ENCODE measurements around the gene GNG4. TPM values are rescaled to one million over a fixed set of nuclear protein-coding genes. Genes with fewer than 3 reads are reported as not detected.
"Not testable (repeated sequence)": the region's sequence is repeated elsewhere in the genome, so short reads cannot be mapped to it uniquely, and the experiment has no call there.

GNG4 gene
- polyA plus RNA-seq, 4 donors, result 1.6 to 50.7 (median 5.2) TPM

- FAIRE-seq, result no peak
- WGBS, 3 donors, result 44 to 64% (median 54%) methylated on average over 8 of the region's 8 CpGs
Measured at GRCh38 chr1:235624721-235625333, 24.8 kb downstream of the GNG4 start.

DNA sequence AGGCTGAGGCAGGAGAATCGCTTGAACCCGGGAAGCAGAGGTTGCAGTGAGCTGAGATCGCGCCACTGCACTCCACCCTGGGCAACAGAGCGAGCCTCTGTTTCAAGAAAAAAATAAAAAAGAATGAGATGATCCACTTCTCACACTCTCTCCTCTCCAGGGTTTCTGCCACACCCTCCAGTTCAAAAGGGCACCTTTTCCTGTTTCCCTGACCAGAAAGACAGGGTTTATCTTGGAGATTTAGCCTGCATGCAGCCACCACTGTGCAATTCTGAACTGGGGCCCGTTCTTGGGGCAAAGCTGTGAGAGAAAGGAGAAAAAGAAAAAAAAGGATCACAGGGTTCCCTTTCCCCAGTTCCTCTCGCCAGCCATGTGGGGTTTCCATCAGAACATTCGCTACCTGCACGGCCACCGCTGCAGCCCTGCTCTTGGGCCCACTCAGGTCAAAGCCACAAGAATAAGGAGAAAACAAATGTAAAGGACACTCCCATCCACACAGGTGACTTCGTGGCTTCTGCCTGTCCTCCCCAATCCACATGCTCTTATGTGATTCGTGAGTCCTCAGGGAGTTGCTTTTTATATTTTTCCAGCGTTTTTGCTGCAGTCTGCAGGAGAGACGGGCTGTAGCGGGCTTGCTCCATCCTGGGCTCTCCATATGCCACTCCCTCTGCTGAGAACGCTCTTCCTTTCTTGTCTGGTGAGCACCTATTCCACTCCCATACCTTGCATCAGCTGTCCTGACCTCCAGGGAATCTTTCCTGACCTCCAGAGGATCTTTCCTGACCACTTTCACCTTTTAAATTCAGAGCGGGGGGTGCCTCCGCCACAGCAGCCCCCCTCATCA, 26.4 kb downstream of the GNG4 start:
- DNase-seq (peak; percentile 80 to 88), FAIRE-seq (no peak)
- peak overlapping the region in 1 of 3 donors; percentile 67 for H3K27ac ChIP-seq (ENCODE audit: low read depth in 1 of 3, low read length in 2 of 3)
- H3K4me1 ChIP-seq (ENCODE audit: control insufficient read depth in 3 of 3, insufficient read depth in 2 of 3, low read depth in 1 of 3, low read length in 2 of 3), result peaks cover 0 to 9% (median 0%) of the 10 kb centered on the region in 3 donors
- no peak overlapping the region for H3K4me3 ChIP-seq (ENCODE audit: low read depth in 1 of 3, low read length in 3 of 3)
- WGBS, 3 donors, result 39 to 64% (median 46%) methylated on average over 18 of the region's 18 CpGs
- H3K36me3 ChIP-seq (ENCODE audit: control insufficient read depth in 3 of 3, insufficient read depth in 2 of 3, low read depth in 1 of 3, low read length in 3 of 3), result no peaks in the 10 kb centered on the region
- no peaks in the 10 kb centered on the region for H3K9me3 ChIP-seq (ENCODE audit: control insufficient read depth in 2 of 2, insufficient read depth in 1 of 2, low read depth in 1 of 2, low read length in 1 of 2)
- H3K27me3 ChIP-seq (ENCODE audit: control insufficient read depth in 3 of 3, insufficient read depth in 3 of 3, low read length in 3 of 3), result peaks cover 0 to 2% (median 0%) of the 10 kb centered on the region in 3 donors

More at GRCh38 chr1:235624721-235625333, 24.8 kb downstream of the GNG4 start:
- H3K27me3 ChIP-seq (ENCODE audit: control insufficient read depth in 3 of 3, insufficient read depth in 3 of 3, low read length in 3 of 3), result peaks cover 0 to 2% (median 0%) of the 10 kb centered on the region in 3 donors
- no peak for DNase-seq
- H3K4me3 ChIP-seq (ENCODE audit: low read depth in 1 of 3, low read length in 3 of 3), result no peak overlapping the region
- no peaks in the 10 kb centered on the region for H3K36me3 ChIP-seq (ENCODE audit: control insufficient read depth in 3 of 3, insufficient read depth in 2 of 3, low read depth in 1 of 3, low read length in 3 of 3)
- H3K27ac ChIP-seq (ENCODE audit: low read depth in 1 of 3, low read length in 2 of 3), result no peak overlapping the region
- H3K9me3 ChIP-seq (ENCODE audit: control insufficient read depth in 2 of 2, insufficient read depth in 1 of 2, low read depth in 1 of 2, low read length in 1 of 2), result no peaks in the 10 kb centered on the region
- peaks cover 0 to 9% (median 0%) of the 10 kb centered on the region in 3 donors for H3K4me1 ChIP-seq (ENCODE audit: control insufficient read depth in 3 of 3, insufficient read depth in 2 of 3, low read depth in 1 of 3, low read length in 2 of 3)

DNA sequence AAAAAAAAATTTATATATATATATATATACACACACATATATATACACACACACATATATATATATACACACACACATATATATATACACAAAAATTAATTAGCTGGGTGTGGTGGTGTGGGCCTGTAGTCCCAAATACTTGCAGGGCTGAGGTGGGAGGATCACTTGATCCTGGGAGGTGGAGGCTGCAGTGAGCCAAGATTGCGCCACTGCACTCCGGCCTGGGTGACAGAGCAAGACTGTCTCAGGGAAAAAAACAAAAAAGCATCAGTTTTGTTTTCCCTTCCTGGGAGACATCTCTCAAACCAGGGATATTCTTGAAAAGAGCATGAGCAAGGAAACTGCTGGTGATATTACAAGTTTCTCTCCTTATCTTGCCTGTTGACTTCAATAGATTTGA, 30.4 kb downstream of the GNG4 start:
- not testable (repeated sequence) for FAIRE-seq; H3K9me3 ChIP-seq (ENCODE audit: control insufficient read depth in 2 of 2, insufficient read depth in 1 of 2, low read depth in 1 of 2, low read length in 1 of 2); DNase-seq; H3K4me3 ChIP-seq (ENCODE audit: low read depth in 1 of 3, low read length in 3 of 3); H3K27me3 ChIP-seq (ENCODE audit: control insufficient read depth in 3 of 3, insufficient read depth in 3 of 3, low read length in 3 of 3); H3K27ac ChIP-seq (ENCODE audit: low read depth in 1 of 3, low read length in 2 of 3); H3K36me3 ChIP-seq (ENCODE audit: control insufficient read depth in 3 of 3, insufficient read depth in 2 of 3, low read depth in 1 of 3, low read length in 3 of 3)
- 84 to 88% (median 85%) methylated on average over 2 of the region's 2 CpGs for WGBS, 3 donors
- peaks cover 0 to 17% (median 0%) of the 10 kb centered on the region in 3 donors for H3K4me1 ChIP-seq (ENCODE audit: control insufficient read depth in 3 of 3, insufficient read depth in 2 of 3, low read depth in 1 of 3, low read length in 2 of 3)

GRCh38 chr1:235617808-235618207, 31.8 kb downstream of the GNG4 start:
- H3K36me3 ChIP-seq (ENCODE audit: control insufficient read depth in 3 of 3, insufficient read depth in 2 of 3, low read depth in 1 of 3, low read length in 3 of 3), result no peaks in the 10 kb centered on the region
- H3K4me3 ChIP-seq (ENCODE audit: low read depth in 1 of 3, low read length in 3 of 3), result no peak overlapping the region
- no peak for DNase-seq
- no peak for FAIRE-seq
- no peaks in the 10 kb centered on the region for H3K9me3 ChIP-seq (ENCODE audit: control insufficient read depth in 2 of 2, insufficient read depth in 1 of 2, low read depth in 1 of 2, low read length in 1 of 2)
- peaks cover 0 to 2% (median 0%) of the 10 kb centered on the region in 3 donors for H3K27me3 ChIP-seq (ENCODE audit: control insufficient read depth in 3 of 3, insufficient read depth in 3 of 3, low read length in 3 of 3)
- H3K4me1 ChIP-seq (ENCODE audit: control insufficient read depth in 3 of 3, insufficient read depth in 2 of 3, low read depth in 1 of 3, low read length in 2 of 3), result peaks cover 0 to 19% (median 3%) of the 10 kb centered on the region in 3 donors
- H3K27ac ChIP-seq (ENCODE audit: low read depth in 1 of 3, low read length in 2 of 3), result no peak overlapping the region
- WGBS, 3 donors, result 92 to 100% (median 96%) methylated on average over 3 of the region's 3 CpGs

- peaks cover 0 to 2% (median 0%) of the 10 kb centered on the region in 3 donors for H3K27me3 ChIP-seq (ENCODE audit: control insufficient read depth in 3 of 3, insufficient read depth in 3 of 3, low read length in 3 of 3)
- FAIRE-seq (no peak), DNase-seq (no peak)
- peaks cover 0 to 26% (median 3%) of the 10 kb centered on the region in 3 donors for H3K4me1 ChIP-seq (ENCODE audit: control insufficient read depth in 3 of 3, insufficient read depth in 2 of 3, low read depth in 1 of 3, low read length in 2 of 3)
- 90 to 94% (median 93%) methylated on average over 3 of the region's 3 CpGs for WGBS, 3 donors
- no peak overlapping the region for H3K4me3 ChIP-seq (ENCODE audit: low read depth in 1 of 3, low read length in 3 of 3)
- no peaks in the 10 kb centered on the region for H3K9me3 ChIP-seq (ENCODE audit: control insufficient read depth in 2 of 2, insufficient read depth in 1 of 2, low read depth in 1 of 2, low read length in 1 of 2)
- no peak overlapping the region for H3K27ac ChIP-seq (ENCODE audit: low read depth in 1 of 3, low read length in 2 of 3)
- H3K36me3 ChIP-seq (ENCODE audit: control insufficient read depth in 3 of 3, insufficient read depth in 2 of 3, low read depth in 1 of 3, low read length in 3 of 3), result no peaks in the 10 kb centered on the region
Measured at GRCh38 chr1:235617140-235617539, 32.4 kb downstream of the GNG4 start.

GRCh38 chr1:235614442-235614954, 35.1 kb downstream of the GNG4 start:
- Histone ChIP-seq H3K9me3 (ENCODE audit: control insufficient read depth in 2 of 2, insufficient read depth in 1 of 2, low read depth in 1 of 2, low read length in 1 of 2) (no peaks in the 10 kb centered on the region), H3K27ac (ENCODE audit: low read depth in 1 of 3, low read length in 2 of 3) (peak overlapping the region in 1 of 3 donors; percentile 81), H3K4me3 (ENCODE audit: low read depth in 1 of 3, low read length in 3 of 3) (no peak overlapping the region), H3K4me1 (ENCODE audit: control insufficient read depth in 3 of 3, insufficient read depth in 2 of 3, low read depth in 1 of 3, low read length in 2 of 3) (peaks cover 0 to 26% (median 3%) of the 10 kb centered on the region in 3 donors), H3K27me3 (ENCODE audit: control insufficient read depth in 3 of 3, insufficient read depth in 3 of 3, low read length in 3 of 3) (no peaks in the 10 kb centered on the region), H3K36me3 (ENCODE audit: control insufficient read depth in 3 of 3, insufficient read depth in 2 of 3, low read depth in 1 of 3, low read length in 3 of 3) (no peaks in the 10 kb centered on the region)
- no peak for FAIRE-seq
- 77 to 81% (median 80%) methylated on average over 7 of the region's 7 CpGs for WGBS, 3 donors
- peak in 1 of 2 donors; percentile 38 for DNase-seq

DNA sequence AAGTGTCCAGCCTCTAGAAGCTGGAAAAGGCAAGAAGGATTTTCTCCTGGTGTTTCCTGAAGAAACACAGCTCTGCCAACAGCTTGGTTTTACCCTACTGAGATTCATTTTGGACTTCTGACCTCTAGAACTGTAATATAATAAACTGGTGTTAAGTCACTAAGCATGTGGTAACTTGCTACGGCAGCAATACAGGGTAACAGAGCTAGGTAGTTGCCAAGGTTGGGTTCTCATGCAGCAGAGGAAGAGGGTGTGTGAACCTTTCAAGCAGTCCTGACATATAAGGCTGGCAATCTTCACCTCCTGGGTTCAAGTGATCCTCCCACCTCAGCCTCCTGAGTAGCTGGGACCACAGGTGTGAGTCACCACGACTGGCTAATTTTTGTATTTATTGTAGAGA, 36.0 kb downstream of the GNG4 start:
- no peaks in the 10 kb centered on the region for H3K9me3 ChIP-seq (ENCODE audit: control insufficient read depth in 2 of 2, insufficient read depth in 1 of 2, low read depth in 1 of 2, low read length in 1 of 2)
- no peak for FAIRE-seq
- DNase-seq, result peak; percentile 85 to 89
- H3K36me3 ChIP-seq (ENCODE audit: control insufficient read depth in 3 of 3, insufficient read depth in 2 of 3, low read depth in 1 of 3, low read length in 3 of 3), result no peaks in the 10 kb centered on the region
- H3K27me3 ChIP-seq (ENCODE audit: control insufficient read depth in 3 of 3, insufficient read depth in 3 of 3, low read length in 3 of 3), result no peaks in the 10 kb centered on the region
- peak overlapping the region in 2 of 3 donors; percentile 28 to 81 for H3K27ac ChIP-seq (ENCODE audit: low read depth in 1 of 3, low read length in 2 of 3)
- 9 to 54% (median 33%) methylated on average over 2 of the region's 2 CpGs for WGBS, 3 donors
- peaks cover 0 to 26% (median 3%) of the 10 kb centered on the region in 3 donors for H3K4me1 ChIP-seq (ENCODE audit: control insufficient read depth in 3 of 3, insufficient read depth in 2 of 3, low read depth in 1 of 3, low read length in 2 of 3)
- H3K4me3 ChIP-seq (ENCODE audit: low read depth in 1 of 3, low read length in 3 of 3), result no peak overlapping the region

- H3K36me3 ChIP-seq (ENCODE audit: control insufficient read depth in 3 of 3, insufficient read depth in 2 of 3, low read depth in 1 of 3, low read length in 3 of 3), result no peaks in the 10 kb centered on the region
- peak overlapping the region in 1 of 3 donors; percentile 81 for H3K27ac ChIP-seq (ENCODE audit: low read depth in 1 of 3, low read length in 2 of 3)
- H3K4me3 ChIP-seq (ENCODE audit: low read depth in 1 of 3, low read length in 3 of 3), result no peak overlapping the region
- 71 to 93% (median 75%) methylated on average over 3 of the region's 3 CpGs for WGBS, 3 donors
- no peaks in the 10 kb centered on the region for H3K27me3 ChIP-seq (ENCODE audit: control insufficient read depth in 3 of 3, insufficient read depth in 3 of 3, low read length in 3 of 3)
- FAIRE-seq (no peak), DNase-seq (no peak)
- H3K4me1 ChIP-seq (ENCODE audit: control insufficient read depth in 3 of 3, insufficient read depth in 2 of 3, low read depth in 1 of 3, low read length in 2 of 3), result peaks cover 0 to 26% (median 3%) of the 10 kb centered on the region in 3 donors
- no peaks in the 10 kb centered on the region for H3K9me3 ChIP-seq (ENCODE audit: control insufficient read depth in 2 of 2, insufficient read depth in 1 of 2, low read depth in 1 of 2, low read length in 1 of 2)
Measured at GRCh38 chr1:235612761-235613160, 36.8 kb downstream of the GNG4 start.
